WTC11 (cell line): Measurements from ENCODE around the gene KDSR. TPM values are rescaled to one million over a fixed set of nuclear protein-coding genes. Genes with fewer than 3 reads are reported as not detected.
A peak's percentile ranks its signal among the peaks of the same experiment; 100 is the strongest.

Experiments
- ATAC-seq: fragments of 200-7000 bp; cut with Tn5 transposase; 2 replicates; pipeline ENCODE4 v1.10.0; 2021; ENCODE audit warnings: mild to moderate bottlenecking, moderate library complexity
- CTCF ChIA-PET: fragments of 300-600 bp; sonication (Branson Sonifier 250); formaldehyde crosslinking; loops from one replicate; lab custom pipeline; 2021; ENCODE audit warnings: antibody characterized with exemption; lab: Charles Lee
- POLR2A ChIA-PET: fragments of 350-600 bp; sonication (Branson Sonifier 250); formaldehyde crosslinking; loops from one replicate; lab custom pipeline; 2021; ENCODE audit warnings: antibody characterized with exemption; lab: Charles Lee
- DNase-seq: peaks from one replicate; pipeline ENCODE4 v3.0.0; 2021; ENCODE audit warnings: low spot score
- H3K27ac Mint-ChIP-seq: 2 replicates; pipeline ENCODE4 v1.8.0; 2021; ENCODE audit warnings: mixed read lengths
- H3K27me3 Mint-ChIP-seq: 2 replicates; pipeline ENCODE4 v1.8.0; 2021; ENCODE audit warnings: low read depth, mild to moderate bottlenecking, moderate library complexity, mixed read lengths
- H3K36me3 Mint-ChIP-seq: 2 replicates; pipeline ENCODE4 v1.8.0; 2021; ENCODE audit warnings: mixed read lengths
- H3K4me1 Mint-ChIP-seq: 2 replicates; pipeline ENCODE4 v1.8.0; 2022; ENCODE audit warnings: mixed read lengths
- H3K4me3 Mint-ChIP-seq: 2 replicates; pipeline ENCODE4 v1.8.0; 2021; ENCODE audit warnings: mild to moderate bottlenecking, moderate library complexity, mixed read lengths
- H3K9me3 Mint-ChIP-seq: 2 replicates; pipeline ENCODE4 v1.8.0; 2021; ENCODE audit warnings: mixed read lengths
- ARID4B ChIP-seq: sonication (generic); formaldehyde crosslinking; IDR thresholded peaks from 2 replicates; pipeline ENCODE4 v1.8.0; 2023; ENCODE audit warnings: missing genetic modification reagents, mild to moderate bottlenecking, borderline replicate concordance
- E2F1 ChIP-seq: sonication (generic); formaldehyde crosslinking; IDR thresholded peaks from 2 replicates; pipeline ENCODE4 v1.8.0; 2022; ENCODE audit warnings: mild to moderate bottlenecking, missing genetic modification reagents
- HMGA2 ChIP-seq: fragments of 250-450 bp; sonication (Bioruptor Pico); IDR thresholded peaks from 2 replicates; pipeline ENCODE4 v1.4.0; 2021; ENCODE audit warnings: mild to moderate bottlenecking, moderate library complexity
- NFYB ChIP-seq: sonication (generic); formaldehyde crosslinking; conservative IDR thresholded peaks from 2 replicates; pipeline ENCODE4 v1.8.0; 2022; ENCODE audit warnings: low read depth, missing genetic modification reagents
- NR3C1 ChIP-seq: sonication (generic); formaldehyde crosslinking; conservative IDR thresholded peaks from 2 replicates; pipeline ENCODE4 v1.8.1; 2023; ENCODE audit warnings: low read depth, mild to moderate bottlenecking, missing genetic modification reagents
- TP53 ChIP-seq: sonication (generic); formaldehyde crosslinking; IDR thresholded peaks from 2 replicates; pipeline ENCODE4 v1.8.1; 2023; ENCODE audit warnings: mild to moderate bottlenecking, missing genetic modification reagents
- ZBTB21 ChIP-seq: sonication (generic); formaldehyde crosslinking; IDR thresholded peaks from 2 replicates; pipeline ENCODE4 v1.8.1; 2023; ENCODE audit warnings: mild to moderate bottlenecking, missing genetic modification reagents, borderline replicate concordance
- ZNF138 ChIP-seq: sonication (generic); formaldehyde crosslinking; conservative IDR thresholded peaks from 2 replicates; pipeline ENCODE4 v1.8.1; 2022; ENCODE audit warnings: mild to moderate bottlenecking, moderate library complexity, missing genetic modification reagents
- ZNF317 ChIP-seq: sonication (generic); formaldehyde crosslinking; IDR thresholded peaks from 2 replicates; pipeline ENCODE4 v1.8.1; 2023; ENCODE audit warnings: low read depth, mild to moderate bottlenecking, moderate library complexity, missing genetic modification reagents, borderline replicate concordance
- ZNF425 ChIP-seq: fragments of 250-450 bp; sonication (Bioruptor Pico); conservative IDR thresholded peaks from 2 replicates; pipeline ENCODE4 v1.9.0; 2021; ENCODE audit warnings: mild to moderate bottlenecking
- total RNA-seq: library from RNA; stranded (reverse); gene quantifications from 3 replicates; pipeline ENCODE4 v1.2.3, GENCODE V29; 2021
- TF ChIP-seq, protein P1 (sequence below): sonication (generic); formaldehyde crosslinking; IDR thresholded peaks from 2 replicates; pipeline ENCODE4 v1.8.1; 2023; ENCODE audit warnings: mild to moderate bottlenecking, missing genetic modification reagents, moderate library complexity
- TF ChIP-seq, protein P2 (sequence below): fragments of 250-450 bp; sonication (Bioruptor Pico); IDR thresholded peaks from 2 replicates; pipeline ENCODE4 v1.9.0; 2021; ENCODE audit warnings: mild to moderate bottlenecking, borderline replicate concordance
- TF ChIP-seq, protein P3 (sequence below): sonication (generic); formaldehyde crosslinking; IDR thresholded peaks from 2 replicates; pipeline ENCODE4 v1.8.1; 2023; ENCODE audit warnings: mild to moderate bottlenecking, moderate library complexity, missing genetic modification reagents
- TF ChIP-seq, protein P4 (sequence below): sonication (generic); formaldehyde crosslinking; IDR thresholded peaks from 2 replicates; pipeline ENCODE4 v1.8.1; 2022; ENCODE audit warnings: mild to moderate bottlenecking, moderate library complexity, missing genetic modification reagents
- TF ChIP-seq, protein P5 (sequence below): sonication (generic); formaldehyde crosslinking; IDR thresholded peaks from 2 replicates; pipeline ENCODE4 v1.8.1; 2023; ENCODE audit warnings: mild to moderate bottlenecking, missing genetic modification reagents
- TF ChIP-seq, protein P6 (sequence below): sonication (generic); formaldehyde crosslinking; IDR thresholded peaks from 2 replicates; pipeline ENCODE4 v1.8.0; 2023; ENCODE audit warnings: missing genetic modification reagents

KDSR gene
- total RNA-seq, 1 experiment from 2014 or later: 51.8 TPM

GRCh38 chr18:63317982-63318888 is 48.8 kb downstream of the KDSR start:
- Mint-ChIP-seq H3K4me1 (peaks cover 24% of the 10 kb centered on the region), H3K27ac (no peak overlapping the region), H3K36me3 (no peaks in the 10 kb centered on the region), H3K9me3 (no peaks in the 10 kb centered on the region), H3K27me3 (peaks cover 41% of the 10 kb centered on the region), H3K4me3 (peak overlapping the region; percentile 91)
- ChIA-PET CTCF (interaction anchor here (0.6 to 2.2 kb wide), 30 partner anchors 9 to 302 kb away, joined by 3 to 20 read pairs (median 3); partner anchors contain the start of gene SERPINB5), POLR2A (interaction anchor here (0.9 to 1.2 kb wide), 3 partner anchors 25 to 293 kb away, joined by 3 to 4 read pairs (median 4); no protein-coding TSS in a partner anchor)
- DNase-seq (peak; percentile 85), ATAC-seq (peak; percentile 76)
- TF ChIP-seq, protein P1, sequence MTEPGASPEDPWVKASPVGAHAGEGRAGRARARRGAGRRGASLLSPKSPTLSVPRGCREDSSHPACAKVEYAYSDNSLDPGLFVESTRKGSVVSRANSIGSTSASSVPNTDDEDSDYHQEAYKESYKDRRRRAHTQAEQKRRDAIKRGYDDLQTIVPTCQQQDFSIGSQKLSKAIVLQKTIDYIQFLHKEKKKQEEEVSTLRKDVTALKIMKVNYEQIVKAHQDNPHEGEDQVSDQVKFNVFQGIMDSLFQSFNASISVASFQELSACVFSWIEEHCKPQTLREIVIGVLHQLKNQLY: no peak
- TF ChIP-seq NFYB (CRISPR knock-in tag): no peak
- TF ChIP-seq, protein P2, sequence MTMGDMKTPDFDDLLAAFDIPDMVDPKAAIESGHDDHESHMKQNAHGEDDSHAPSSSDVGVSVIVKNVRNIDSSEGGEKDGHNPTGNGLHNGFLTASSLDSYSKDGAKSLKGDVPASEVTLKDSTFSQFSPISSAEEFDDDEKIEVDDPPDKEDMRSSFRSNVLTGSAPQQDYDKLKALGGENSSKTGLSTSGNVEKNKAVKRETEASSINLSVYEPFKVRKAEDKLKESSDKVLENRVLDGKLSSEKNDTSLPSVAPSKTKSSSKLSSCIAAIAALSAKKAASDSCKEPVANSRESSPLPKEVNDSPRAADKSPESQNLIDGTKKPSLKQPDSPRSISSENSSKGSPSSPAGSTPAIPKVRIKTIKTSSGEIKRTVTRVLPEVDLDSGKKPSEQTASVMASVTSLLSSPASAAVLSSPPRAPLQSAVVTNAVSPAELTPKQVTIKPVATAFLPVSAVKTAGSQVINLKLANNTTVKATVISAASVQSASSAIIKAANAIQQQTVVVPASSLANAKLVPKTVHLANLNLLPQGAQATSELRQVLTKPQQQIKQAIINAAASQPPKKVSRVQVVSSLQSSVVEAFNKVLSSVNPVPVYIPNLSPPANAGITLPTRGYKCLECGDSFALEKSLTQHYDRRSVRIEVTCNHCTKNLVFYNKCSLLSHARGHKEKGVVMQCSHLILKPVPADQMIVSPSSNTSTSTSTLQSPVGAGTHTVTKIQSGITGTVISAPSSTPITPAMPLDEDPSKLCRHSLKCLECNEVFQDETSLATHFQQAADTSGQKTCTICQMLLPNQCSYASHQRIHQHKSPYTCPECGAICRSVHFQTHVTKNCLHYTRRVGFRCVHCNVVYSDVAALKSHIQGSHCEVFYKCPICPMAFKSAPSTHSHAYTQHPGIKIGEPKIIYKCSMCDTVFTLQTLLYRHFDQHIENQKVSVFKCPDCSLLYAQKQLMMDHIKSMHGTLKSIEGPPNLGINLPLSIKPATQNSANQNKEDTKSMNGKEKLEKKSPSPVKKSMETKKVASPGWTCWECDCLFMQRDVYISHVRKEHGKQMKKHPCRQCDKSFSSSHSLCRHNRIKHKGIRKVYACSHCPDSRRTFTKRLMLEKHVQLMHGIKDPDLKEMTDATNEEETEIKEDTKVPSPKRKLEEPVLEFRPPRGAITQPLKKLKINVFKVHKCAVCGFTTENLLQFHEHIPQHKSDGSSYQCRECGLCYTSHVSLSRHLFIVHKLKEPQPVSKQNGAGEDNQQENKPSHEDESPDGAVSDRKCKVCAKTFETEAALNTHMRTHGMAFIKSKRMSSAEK (CRISPR knock-in tag): no peak
- no peak for TF ChIP-seq HMGA2
- 0 out of 2 replicates have a peak, but pooled peaks have one; percentile 50 for TF ChIP-seq ZBTB21 (CRISPR knock-in tag)
- TF ChIP-seq, protein P3, sequence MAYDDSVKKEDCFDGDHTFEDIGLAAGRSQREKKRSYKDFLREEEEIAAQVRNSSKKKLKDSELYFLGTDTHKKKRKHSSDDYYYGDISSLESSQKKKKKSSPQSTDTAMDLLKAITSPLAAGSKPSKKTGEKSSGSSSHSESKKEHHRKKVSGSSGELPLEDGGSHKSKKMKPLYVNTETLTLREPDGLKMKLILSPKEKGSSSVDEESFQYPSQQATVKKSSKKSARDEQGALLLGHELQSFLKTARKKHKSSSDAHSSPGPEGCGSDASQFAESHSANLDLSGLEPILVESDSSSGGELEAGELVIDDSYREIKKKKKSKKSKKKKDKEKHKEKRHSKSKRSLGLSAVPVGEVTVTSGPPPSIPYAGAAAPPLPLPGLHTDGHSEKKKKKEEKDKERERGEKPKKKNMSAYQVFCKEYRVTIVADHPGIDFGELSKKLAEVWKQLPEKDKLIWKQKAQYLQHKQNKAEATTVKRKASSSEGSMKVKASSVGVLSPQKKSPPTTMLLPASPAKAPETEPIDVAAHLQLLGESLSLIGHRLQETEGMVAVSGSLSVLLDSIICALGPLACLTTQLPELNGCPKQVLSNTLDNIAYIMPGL (CRISPR knock-in tag): peak; percentile 97
- TF ChIP-seq, protein P4, sequence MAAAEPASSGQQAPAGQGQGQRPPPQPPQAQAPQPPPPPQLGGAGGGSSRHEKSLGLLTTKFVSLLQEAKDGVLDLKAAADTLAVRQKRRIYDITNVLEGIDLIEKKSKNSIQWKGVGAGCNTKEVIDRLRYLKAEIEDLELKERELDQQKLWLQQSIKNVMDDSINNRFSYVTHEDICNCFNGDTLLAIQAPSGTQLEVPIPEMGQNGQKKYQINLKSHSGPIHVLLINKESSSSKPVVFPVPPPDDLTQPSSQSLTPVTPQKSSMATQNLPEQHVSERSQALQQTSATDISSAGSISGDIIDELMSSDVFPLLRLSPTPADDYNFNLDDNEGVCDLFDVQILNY: peak; percentile 63; the same call in 1 of the 2 replicates
- TF ChIP-seq ARID4B: no peak
- no peak for TF ChIP-seq ZNF425 (CRISPR knock-in tag)
- TF ChIP-seq ZNF138 (CRISPR knock-in tag): no peak
- TF ChIP-seq NR3C1 (CRISPR knock-in tag): no peak
- TF ChIP-seq ZNF317 (CRISPR knock-in tag): no peak
- no peak for TF ChIP-seq E2F1 (CRISPR knock-in tag)
- no peak; the same call in 1 of the 2 replicates for TF ChIP-seq TP53 (CRISPR knock-in tag)
- TF ChIP-seq, protein P5, sequence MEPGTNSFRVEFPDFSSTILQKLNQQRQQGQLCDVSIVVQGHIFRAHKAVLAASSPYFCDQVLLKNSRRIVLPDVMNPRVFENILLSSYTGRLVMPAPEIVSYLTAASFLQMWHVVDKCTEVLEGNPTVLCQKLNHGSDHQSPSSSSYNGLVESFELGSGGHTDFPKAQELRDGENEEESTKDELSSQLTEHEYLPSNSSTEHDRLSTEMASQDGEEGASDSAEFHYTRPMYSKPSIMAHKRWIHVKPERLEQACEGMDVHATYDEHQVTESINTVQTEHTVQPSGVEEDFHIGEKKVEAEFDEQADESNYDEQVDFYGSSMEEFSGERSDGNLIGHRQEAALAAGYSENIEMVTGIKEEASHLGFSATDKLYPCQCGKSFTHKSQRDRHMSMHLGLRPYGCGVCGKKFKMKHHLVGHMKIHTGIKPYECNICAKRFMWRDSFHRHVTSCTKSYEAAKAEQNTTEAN (CRISPR knock-in tag): no peak
- TF ChIP-seq, protein P6, sequence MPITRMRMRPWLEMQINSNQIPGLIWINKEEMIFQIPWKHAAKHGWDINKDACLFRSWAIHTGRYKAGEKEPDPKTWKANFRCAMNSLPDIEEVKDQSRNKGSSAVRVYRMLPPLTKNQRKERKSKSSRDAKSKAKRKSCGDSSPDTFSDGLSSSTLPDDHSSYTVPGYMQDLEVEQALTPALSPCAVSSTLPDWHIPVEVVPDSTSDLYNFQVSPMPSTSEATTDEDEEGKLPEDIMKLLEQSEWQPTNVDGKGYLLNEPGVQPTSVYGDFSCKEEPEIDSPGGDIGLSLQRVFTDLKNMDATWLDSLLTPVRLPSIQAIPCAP (CRISPR knock-in tag): no peak
